CD4-positive, alpha-beta memory T cell (primary cell): Measurements from ENCODE around the gene NOVA2. TPM values are rescaled to one million over a fixed set of nuclear protein-coding genes. Genes with fewer than 3 reads are reported as not detected.

Source experiments
- CTCF ChIA-PET: fragments of 350-600 bp; sonication (Branson Sonifier 250); formaldehyde crosslinking; loops from one replicate; lab custom pipeline; 2021; ENCODE audit warnings: inconsistent platforms; ENCODE audit not compliant: partially characterized antibody; lab: Charles Lee
- POLR2A ChIA-PET: fragments of 350-600 bp; sonication (Branson Sonifier 250); formaldehyde crosslinking; loops from one replicate; lab custom pipeline; 2021; ENCODE audit not compliant: partially characterized antibody; lab: Charles Lee
- DNase-seq, 5 donors: peaks; one replicate each; pipeline versions ENCODE4 v3.0.0 to v3.0.0-alpha.2; 2020 to 2022; ENCODE audit warnings: mixed read lengths in 1 of 5
- H3K27ac ChIP-seq: one replicate; pipeline ENCODE4 v1.7.0; 2013; ENCODE audit warnings: low read depth, low read length
- H3K27me3 ChIP-seq: 2 replicates; pipeline ENCODE4 v1.7.0; 2013; ENCODE audit warnings: mild to moderate bottlenecking, low read length, moderate library complexity; ENCODE audit not compliant: insufficient read depth
- H3K36me3 ChIP-seq: 2 replicates; pipeline ENCODE4 v1.7.0; 2013; ENCODE audit warnings: mild to moderate bottlenecking, low read length, moderate library complexity; ENCODE audit not compliant: insufficient read depth
- H3K4me1 ChIP-seq: 2 replicates; pipeline ENCODE4 v1.7.0; 2013; ENCODE audit warnings: mild to moderate bottlenecking, low read length, moderate library complexity; ENCODE audit not compliant: insufficient read depth
- H3K4me3 ChIP-seq, 2 donors: one replicate each; pipeline ENCODE4 v1.7.0; 2013; ENCODE audit warnings: low read length in 2 of 2, mild to moderate bottlenecking in 1 of 2
- H3K9me3 ChIP-seq, 2 donors: one replicate each; pipeline ENCODE4 v1.7.0; 2013; ENCODE audit warnings: low read length in 2 of 2, control low read depth in 1 of 2; ENCODE audit not compliant: control insufficient read depth in 1 of 2
- H3K27ac Mint-ChIP-seq, 7 donors: one replicate each; pipeline ENCODE4 v1.8.0; 2020 to 2021; ENCODE audit warnings: mixed read lengths in 7 of 7, mild to moderate bottlenecking in 6 of 7, inconsistent platforms in 3 of 7, moderate library complexity in 3 of 7
- H3K27me3 Mint-ChIP-seq, 2 donors: one replicate each; pipeline ENCODE4 v1.8.0; 2020 to 2021; ENCODE audit warnings: mixed read lengths in 2 of 2
- H3K36me3 Mint-ChIP-seq, 2 donors: one replicate each; pipeline ENCODE4 v1.8.0; 2020 to 2021; ENCODE audit warnings: mixed read lengths in 2 of 2, inconsistent platforms in 1 of 2, mild to moderate bottlenecking in 1 of 2
- H3K4me1 Mint-ChIP-seq, 4 donors: one replicate each; pipeline ENCODE4 v1.8.0; 2020 to 2021; ENCODE audit warnings: mixed read lengths in 4 of 4, mild to moderate bottlenecking in 1 of 4
- H3K4me3 Mint-ChIP-seq, 8 donors: one replicate each; pipeline ENCODE4 v1.8.0; 2020 to 2021; ENCODE audit warnings: mixed read lengths in 8 of 8, mild to moderate bottlenecking in 7 of 8, moderate library complexity in 6 of 8, inconsistent platforms in 3 of 8
- H3K9me3 Mint-ChIP-seq, 8 donors: one replicate each; pipeline ENCODE4 v1.8.0; 2020 to 2021; ENCODE audit warnings: mixed read lengths in 8 of 8, mild to moderate bottlenecking in 5 of 8, inconsistent platforms in 3 of 8, moderate library complexity in 1 of 8
- intact Hi-C: fragments of 100-400 bp; cut with micrococcal nuclease; formaldehyde crosslinking; loops from one replicate; pipeline ENCODE4 v1.15.1; 2023
- polyA plus RNA-seq, 2 donors: library from polyadenylated mRNA; unstranded; fragments of 300-500 nt; fragmentation: Illumina TruSeq; gene quantifications; one replicate each; pipeline ENCODE4 v1.2.3, GENCODE V29; 2021
- total RNA-seq, 2 experiments: library from RNA; stranded (reverse); gene quantifications; one replicate each; pipeline ENCODE4 v1.2.3, GENCODE V29; 2021

Gene NOVA2
- total and polyA plus RNA-seq, 4 experiments from 2014 or later = not detected

DNA sequence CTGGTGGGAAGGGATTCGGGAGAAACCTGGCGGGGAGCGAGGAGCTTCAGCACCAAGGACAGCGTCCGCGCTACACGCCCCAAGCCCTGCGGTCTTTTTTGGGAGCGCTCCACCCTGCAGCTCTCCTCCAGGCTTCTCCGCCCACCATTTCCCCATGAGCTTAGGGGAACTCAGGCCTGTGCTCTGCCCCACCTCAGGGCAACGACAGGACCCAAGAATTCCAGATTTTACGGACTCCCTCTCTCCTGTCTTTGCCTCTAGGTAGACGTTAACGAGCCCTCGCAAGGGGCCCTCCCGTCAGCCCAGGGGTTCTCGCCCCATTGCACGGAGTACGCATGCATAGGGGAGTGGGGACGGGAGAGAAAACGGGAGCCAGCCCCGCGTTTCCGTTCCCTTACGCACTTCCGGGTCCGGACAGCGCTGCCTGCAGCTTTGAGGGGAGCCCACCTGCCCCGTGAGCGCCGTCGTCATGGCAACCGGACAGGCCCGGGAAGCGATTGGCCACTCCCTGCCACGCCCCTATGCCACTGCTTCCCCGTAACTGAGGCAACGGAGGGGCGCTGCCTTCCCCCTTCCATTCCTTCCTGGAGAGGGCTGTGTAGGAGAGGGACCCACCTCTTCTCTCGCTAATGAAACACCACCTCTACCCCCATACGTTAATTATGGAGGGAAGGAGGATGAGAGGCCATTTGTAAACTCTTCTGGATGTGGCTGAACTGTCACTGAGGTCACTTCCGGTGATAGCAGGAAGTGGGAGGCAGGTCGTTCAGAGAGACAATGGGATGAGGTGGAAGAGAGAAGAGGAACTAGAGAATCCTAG lies 20.8 kb downstream of the NOVA2 start:
- Mint-ChIP-seq H3K27ac (peak overlapping the region in 1 of 7 donors; percentile 12), H3K4me1 (peaks cover 4 to 26% (median 7%) of the 10 kb centered on the region in 4 donors), H3K9me3 (peaks cover 0 to 6% (median 3%) of the 10 kb centered on the region in 8 donors), H3K36me3 (no peaks in the 10 kb centered on the region), H3K4me3 (peak overlapping the region; percentile 43 to 81 (median 72)), H3K27me3 (peaks cover 21 to 35% of the 10 kb centered on the region in 2 donors)
- Histone ChIP-seq H3K36me3 (no peaks in the 10 kb centered on the region), H3K4me3 (peak overlapping the region; percentile 11 to 52), H3K27me3 (no peaks in the 10 kb centered on the region), H3K9me3 (no peaks in the 10 kb centered on the region), H3K4me1 (peaks cover 11% of the 10 kb centered on the region), H3K27ac (no peak overlapping the region)
- peak; percentile 27 to 44 (median 35) for DNase-seq
- CTCF ChIA-PET = no interaction called here
- POLR2A ChIA-PET = interaction anchor here (0.9 kb wide), 1 partner anchor 43 kb away, joined by 3 read pairs; the partner anchor contains the start of gene CCDC61
- intact Hi-C loops = no loop called here

- H3K4me1 ChIP-seq = peaks cover 11% of the 10 kb centered on the region
- H3K9me3 ChIP-seq = no peaks in the 10 kb centered on the region
- no peak overlapping the region for H3K27ac ChIP-seq
- ChIA-PET POLR2A (interaction anchor here (0.9 kb wide), 1 partner anchor 43 kb away, joined by 3 read pairs; the partner anchor contains the start of gene CCDC61), CTCF (no interaction called here)
- H3K27ac Mint-ChIP-seq = no peak overlapping the region
- H3K4me3 Mint-ChIP-seq = peak overlapping the region in 4 of 8 donors; percentile 39 to 81 (median 66)
- intact Hi-C loops = no loop called here
- H3K4me3 ChIP-seq = no peak overlapping the region
- peaks cover 4 to 26% (median 7%) of the 10 kb centered on the region in 4 donors for H3K4me1 Mint-ChIP-seq
- H3K9me3 Mint-ChIP-seq = peaks cover 0 to 6% (median 3%) of the 10 kb centered on the region in 8 donors
- no peaks in the 10 kb centered on the region for H3K36me3 ChIP-seq
- no peaks in the 10 kb centered on the region for H3K36me3 Mint-ChIP-seq
- no peaks in the 10 kb centered on the region for H3K27me3 ChIP-seq
- peaks cover 23 to 35% of the 10 kb centered on the region in 2 donors for H3K27me3 Mint-ChIP-seq
- DNase-seq = no peak
Measured at GRCh38 chr19:45952341-45952685, 21.4 kb downstream of the NOVA2 start.

DNA sequence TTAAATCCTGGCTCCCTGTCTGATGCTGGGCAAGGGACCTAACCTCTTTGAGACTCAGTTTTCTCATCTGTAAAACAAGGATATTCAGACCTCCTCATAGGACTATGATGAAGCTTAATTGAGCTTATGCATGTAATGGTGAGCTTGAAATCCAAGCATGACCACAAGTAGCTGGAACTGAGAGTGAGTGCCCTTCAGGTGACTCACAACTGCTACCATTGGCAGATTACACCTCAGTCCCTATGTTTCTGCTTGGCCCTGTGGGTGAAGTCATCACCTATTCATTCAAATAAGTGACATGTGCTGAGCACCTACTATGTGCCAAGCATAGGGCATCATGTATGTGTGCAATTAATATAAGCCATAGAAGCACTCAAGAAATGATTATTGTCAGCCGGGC lies 25.7 kb downstream of the NOVA2 start:
- no peak overlapping the region for H3K27ac Mint-ChIP-seq
- H3K4me1 Mint-ChIP-seq = peaks cover 0 to 10% (median 1%) of the 10 kb centered on the region in 4 donors
- no peak overlapping the region for H3K4me3 ChIP-seq
- H3K27me3 ChIP-seq = no peaks in the 10 kb centered on the region
- CTCF ChIA-PET = no interaction called here
- H3K27ac ChIP-seq = no peak overlapping the region
- no peaks in the 10 kb centered on the region for H3K36me3 ChIP-seq
- peaks cover 0 to 4% (median 0%) of the 10 kb centered on the region in 8 donors for H3K9me3 Mint-ChIP-seq
- POLR2A ChIA-PET = no interaction called here
- peaks cover 16 to 26% of the 10 kb centered on the region in 2 donors for H3K27me3 Mint-ChIP-seq
- peaks cover 6% of the 10 kb centered on the region for H3K4me1 ChIP-seq
- H3K4me3 Mint-ChIP-seq = no peak overlapping the region
- no peaks in the 10 kb centered on the region for H3K36me3 Mint-ChIP-seq
- intact Hi-C loops = no loop called here
- no peaks in the 10 kb centered on the region for H3K9me3 ChIP-seq
- no peak for DNase-seq

DNA sequence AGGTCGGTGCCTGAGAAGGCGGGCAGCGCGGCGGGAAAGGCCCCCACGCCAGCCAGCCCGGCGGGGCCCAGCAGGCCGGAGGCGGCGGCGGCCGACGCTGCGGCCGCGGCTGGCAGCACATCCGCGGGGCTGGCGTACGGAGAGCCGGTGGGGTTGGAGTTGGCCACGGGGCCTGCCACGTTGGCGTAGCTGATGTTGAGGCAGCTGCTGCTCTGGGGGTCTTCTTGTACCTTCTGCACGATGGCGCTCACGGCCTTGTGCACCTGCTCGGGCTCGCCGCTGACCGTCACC lies 33.2 kb downstream of the NOVA2 start:
- peaks cover 20 to 38% of the 10 kb centered on the region in 2 donors for H3K27me3 Mint-ChIP-seq
- H3K4me3 ChIP-seq = no peak overlapping the region
- no peaks in the 10 kb centered on the region for H3K4me1 ChIP-seq
- no peak overlapping the region for H3K27ac Mint-ChIP-seq
- no peaks in the 10 kb centered on the region for H3K9me3 ChIP-seq
- H3K36me3 ChIP-seq = no peaks in the 10 kb centered on the region
- ChIA-PET CTCF (no interaction called here), POLR2A (no interaction called here)
- DNase-seq = no peak
- no peaks in the 10 kb centered on the region for H3K4me1 Mint-ChIP-seq
- H3K27ac ChIP-seq = no peak overlapping the region
- H3K36me3 Mint-ChIP-seq = no peaks in the 10 kb centered on the region
- intact Hi-C loops = no loop called here
- H3K4me3 Mint-ChIP-seq = no peak overlapping the region
- H3K27me3 ChIP-seq = no peaks in the 10 kb centered on the region
- peaks cover 0 to 8% (median 0%) of the 10 kb centered on the region in 8 donors for H3K9me3 Mint-ChIP-seq

DNA sequence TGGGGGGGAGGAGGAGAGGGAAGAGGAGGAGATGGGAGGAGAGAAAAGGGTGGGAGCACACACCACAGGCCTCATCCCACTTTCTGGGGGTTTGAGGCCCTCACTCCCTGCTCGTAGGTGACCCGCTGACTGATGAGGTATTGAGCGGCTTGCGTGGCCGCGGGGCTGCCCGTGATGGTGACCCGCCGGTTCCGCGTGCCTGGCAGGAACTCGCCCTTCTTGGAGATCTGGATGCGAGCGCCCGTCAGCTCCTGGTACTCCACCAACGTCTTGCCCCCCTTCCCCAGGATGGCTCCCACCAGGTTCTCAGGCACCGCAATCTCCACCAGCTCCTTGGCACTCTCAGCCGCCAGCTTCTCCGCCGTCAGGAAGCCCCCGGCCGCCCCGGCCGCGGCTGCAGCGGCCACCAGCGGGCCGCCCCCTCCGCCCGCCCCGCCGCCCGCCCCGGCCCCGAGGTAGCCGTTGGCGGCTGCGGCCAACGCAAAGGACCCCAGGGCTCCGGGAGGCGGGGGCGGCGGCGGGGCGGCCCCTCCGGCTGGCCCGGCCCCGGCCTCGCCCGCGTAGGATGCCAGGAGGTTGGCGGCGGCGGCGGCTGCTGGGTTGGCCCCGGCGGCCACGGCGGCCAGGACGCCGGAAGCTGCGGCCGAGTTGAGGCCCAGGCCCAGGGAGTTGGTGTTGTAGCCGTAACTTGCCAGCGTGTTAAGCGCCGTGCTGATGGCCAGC lies 33.7 kb downstream of the NOVA2 start:
- Histone ChIP-seq H3K9me3 (no peaks in the 10 kb centered on the region), H3K27me3 (no peaks in the 10 kb centered on the region), H3K4me1 (no peaks in the 10 kb centered on the region), H3K4me3 (no peak overlapping the region), H3K36me3 (no peaks in the 10 kb centered on the region), H3K27ac (no peak overlapping the region)
- Mint-ChIP-seq H3K27ac (no peak overlapping the region), H3K27me3 (peaks cover 20 to 41% of the 10 kb centered on the region in 2 donors), H3K4me1 (no peaks in the 10 kb centered on the region), H3K4me3 (no peak overlapping the region), H3K9me3 (peaks cover 0 to 8% (median 0%) of the 10 kb centered on the region in 8 donors), H3K36me3 (no peaks in the 10 kb centered on the region)
- ChIA-PET CTCF (no interaction called here), POLR2A (no interaction called here)
- DNase-seq = no peak
- intact Hi-C loops = no loop called here

DNA sequence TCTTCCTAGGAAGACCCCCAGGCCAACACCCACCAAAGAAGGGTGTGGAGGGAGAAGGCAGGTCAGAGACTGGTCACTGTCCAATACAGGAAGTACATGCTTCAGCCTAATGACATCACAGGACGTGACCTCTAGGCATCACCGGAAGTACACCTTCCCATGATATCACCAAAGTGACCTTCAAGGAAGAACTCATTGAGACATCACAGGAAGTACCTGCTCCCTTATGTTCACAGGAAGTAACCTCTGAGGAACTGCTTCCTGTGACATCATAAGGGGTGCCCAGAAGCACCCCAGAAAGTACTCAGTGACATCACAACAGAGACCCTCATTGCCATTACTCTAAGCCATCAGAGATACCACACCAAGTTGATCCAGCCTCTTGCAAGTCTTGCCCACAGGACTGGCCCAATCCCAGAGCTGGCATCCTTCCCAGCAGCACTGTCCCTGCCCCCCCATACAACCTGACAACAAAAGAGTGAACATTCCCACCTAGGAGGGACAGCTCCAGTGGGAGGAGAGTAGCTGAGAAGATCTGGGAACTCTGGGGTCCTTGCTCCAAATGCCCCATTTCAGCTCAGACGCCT lies 34.8 kb downstream of the NOVA2 start:
- H3K4me1 Mint-ChIP-seq = no peaks in the 10 kb centered on the region
- no peaks in the 10 kb centered on the region for H3K36me3 ChIP-seq
- intact Hi-C loops = no loop called here
- H3K27me3 Mint-ChIP-seq = peaks cover 25 to 41% of the 10 kb centered on the region in 2 donors
- peaks cover 0 to 8% (median 0%) of the 10 kb centered on the region in 8 donors for H3K9me3 Mint-ChIP-seq
- POLR2A ChIA-PET = no interaction called here
- no peak for DNase-seq
- H3K27me3 ChIP-seq = peaks cover 5% of the 10 kb centered on the region
- no peaks in the 10 kb centered on the region for H3K9me3 ChIP-seq
- no peak overlapping the region for H3K4me3 Mint-ChIP-seq
- H3K27ac Mint-ChIP-seq = no peak overlapping the region
- H3K4me1 ChIP-seq = no peaks in the 10 kb centered on the region
- no peak overlapping the region for H3K27ac ChIP-seq
- H3K36me3 Mint-ChIP-seq = no peaks in the 10 kb centered on the region
- H3K4me3 ChIP-seq = no peak overlapping the region
- CTCF ChIA-PET = no interaction called here

DNA sequence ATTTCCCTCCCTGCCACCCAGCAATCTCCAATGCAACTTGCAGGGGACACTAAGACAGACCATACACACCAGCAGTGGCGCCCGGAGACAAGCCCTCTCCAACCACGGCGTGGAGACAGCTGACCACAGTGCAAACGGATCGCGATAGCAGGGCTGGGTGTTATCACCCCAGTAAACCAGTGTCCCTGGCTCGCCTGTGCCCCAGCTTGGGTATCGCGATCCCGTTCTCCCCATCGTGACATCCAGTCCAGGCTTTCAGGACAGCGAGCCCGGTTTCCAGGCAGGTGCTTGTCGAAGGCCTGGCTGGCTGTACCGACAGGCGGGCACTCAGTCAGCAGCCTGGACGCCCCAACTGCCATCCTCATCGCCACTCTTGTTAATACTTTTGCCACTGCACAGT lies 38.4 kb downstream of the NOVA2 start:
- Mint-ChIP-seq H3K4me1 (no peaks in the 10 kb centered on the region), H3K27ac (no peak overlapping the region), H3K4me3 (no peak overlapping the region), H3K36me3 (no peaks in the 10 kb centered on the region), H3K27me3 (peaks cover 22 to 40% of the 10 kb centered on the region in 2 donors), H3K9me3 (peaks cover 0 to 8% (median 0%) of the 10 kb centered on the region in 8 donors)
- Histone ChIP-seq H3K27ac (no peak overlapping the region), H3K27me3 (peaks cover 5% of the 10 kb centered on the region), H3K9me3 (no peaks in the 10 kb centered on the region), H3K4me1 (no peaks in the 10 kb centered on the region), H3K36me3 (no peaks in the 10 kb centered on the region), H3K4me3 (no peak overlapping the region)
- CTCF ChIA-PET = no interaction called here
- intact Hi-C loops = no loop called here
- no peak for DNase-seq
- POLR2A ChIA-PET = no interaction called here
